Body of pancreas (tissue), 4 donors: ENCODE results near the gene MVB12B.

Source experiments
- CTCF ChIP-seq, 7 experiments: fragments of 450-650 bp in 4 of 7; fragments of 200-600 bp in 3 of 7; sonication (generic) in 3 of 7; IDR thresholded peaks; one replicate each; pipeline ENCODE4 v1.5.1; 2016 to 2019; ENCODE audit warnings: antibody characterized with exemption in 7 of 7
- POLR2A ChIP-seq, 3 donors: fragments of 450-650 bp; IDR thresholded peaks; one replicate each; pipeline ENCODE4 v1.6.1; 2016; ENCODE audit warnings: antibody characterized with exemption in 3 of 3, mild to moderate bottlenecking in 2 of 3

- no peak for TF ChIP-seq CTCF (IDR thresholded peaks at IDR 0.05)
- no peak for TF ChIP-seq POLR2A (IDR thresholded peaks at IDR 0.05)
These were observed 69.0 kb downstream of the MVB12B start for GRCh38 chr9:126395439-126396212.
